HuH-7 (cell line): Measurements from ENCODE around the gene ZNF524.
A peak's percentile ranks its signal among the peaks of the same experiment; 100 is the strongest.
"Not testable (repeated sequence)": the region's sequence is repeated elsewhere in the genome, so short reads cannot be mapped to it uniquely, and the experiment has no call there.

Experiments
- DNase-seq: peaks from one replicate; pipeline ENCODE4 v3.0.0; 2011; ENCODE audit warnings: low spot score

Gene ZNF524, protein sequence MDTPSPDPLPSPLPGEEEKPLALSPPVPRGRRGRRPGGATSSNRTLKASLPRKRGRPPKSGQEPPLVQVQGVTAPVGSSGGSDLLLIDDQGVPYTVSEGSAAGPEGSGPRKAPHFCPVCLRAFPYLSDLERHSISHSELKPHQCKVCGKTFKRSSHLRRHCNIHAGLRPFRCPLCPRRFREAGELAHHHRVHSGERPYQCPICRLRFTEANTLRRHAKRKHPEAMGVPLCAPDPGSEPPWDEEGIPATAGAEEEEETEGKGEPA

DNA sequence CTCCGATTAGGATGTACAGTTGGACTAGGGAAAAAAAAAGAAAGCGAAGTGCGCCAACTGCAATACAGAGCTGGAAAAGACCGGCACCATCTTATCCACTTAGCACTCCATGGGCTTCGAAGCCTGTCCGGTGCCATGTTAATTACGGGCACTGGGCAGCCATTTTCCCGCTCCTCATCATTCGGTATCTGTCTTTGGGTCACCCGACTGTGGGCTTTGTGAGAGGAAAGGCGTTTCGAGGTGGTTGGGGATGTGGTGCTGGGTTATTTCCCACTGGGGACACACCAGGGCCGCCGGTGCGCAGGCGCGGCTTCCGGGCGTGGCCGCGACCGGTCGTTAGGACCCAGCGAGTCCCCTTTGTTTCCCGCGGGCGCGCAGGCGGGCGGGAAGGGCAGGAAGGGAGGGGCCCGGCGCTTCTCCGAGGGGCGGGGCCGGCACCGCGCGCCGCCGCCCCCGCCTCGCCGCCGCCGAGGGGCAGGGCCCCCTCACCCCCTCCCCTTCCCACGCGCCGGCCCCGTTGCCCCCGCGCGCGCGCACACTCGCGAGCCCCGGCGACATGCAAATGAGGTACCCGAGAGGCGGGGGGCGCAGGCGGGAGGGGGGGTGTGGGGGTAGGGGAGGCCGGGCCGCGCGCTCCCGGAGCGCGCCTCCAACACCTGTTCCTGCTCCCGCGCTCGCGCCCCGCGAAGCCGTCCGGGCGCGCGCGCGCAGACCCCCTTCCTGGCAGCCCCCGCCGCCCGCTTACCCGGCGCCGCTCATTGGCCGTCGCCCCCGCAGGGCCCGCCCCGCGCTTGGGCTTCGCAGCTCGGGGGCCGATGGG lies at the start of gene ZNF524:
ZNF524 (plus strand) TSS at position 447 of the 820 bp plus-strand sequence. CDS start 1,825 bp downstream, outside the sequence.
- DNase-seq: peak; percentile 79

DNA sequence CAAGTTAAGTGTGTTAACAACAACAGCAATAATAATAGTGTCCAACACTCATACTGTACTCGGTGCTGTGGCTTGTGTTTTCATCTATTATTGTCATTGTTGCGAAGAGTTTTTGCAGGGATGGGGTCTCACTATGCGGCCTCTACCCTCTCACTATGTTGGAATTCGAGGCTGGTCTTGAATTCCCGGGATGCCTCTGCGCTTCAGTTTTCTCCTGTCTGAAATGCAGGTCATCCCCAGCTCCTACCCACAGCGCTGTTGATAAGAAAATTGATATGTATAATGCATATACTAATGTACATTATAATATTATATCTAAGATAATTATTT lies 49.8 kb upstream of the ZNF524 start:
- no peak for DNase-seq

- no peak for DNase-seq
Measured at GRCh38 chr19:55552206-55552605, 47.9 kb upstream of the ZNF524 start.

DNA sequence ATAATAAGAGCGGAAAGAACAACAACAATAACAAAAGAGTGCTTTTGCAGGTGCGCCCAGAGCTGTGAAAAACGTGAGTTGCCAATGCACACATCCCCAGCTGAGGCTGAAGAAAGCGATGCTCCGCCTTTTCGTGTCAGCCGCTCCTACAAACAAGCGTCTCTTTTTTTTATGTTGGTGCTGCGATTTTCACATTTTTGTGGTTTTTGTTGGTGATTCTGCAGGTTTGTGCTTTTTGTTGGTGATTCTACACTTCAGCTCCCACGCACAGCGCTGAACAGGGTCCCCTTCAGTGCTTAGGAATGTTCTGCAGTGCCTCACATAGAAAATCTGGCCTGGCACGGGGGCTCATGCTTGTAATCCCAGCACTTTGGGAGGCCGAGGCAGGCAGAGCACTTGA lies 47.5 kb upstream of the ZNF524 start:
- no peak for DNase-seq

DNA sequence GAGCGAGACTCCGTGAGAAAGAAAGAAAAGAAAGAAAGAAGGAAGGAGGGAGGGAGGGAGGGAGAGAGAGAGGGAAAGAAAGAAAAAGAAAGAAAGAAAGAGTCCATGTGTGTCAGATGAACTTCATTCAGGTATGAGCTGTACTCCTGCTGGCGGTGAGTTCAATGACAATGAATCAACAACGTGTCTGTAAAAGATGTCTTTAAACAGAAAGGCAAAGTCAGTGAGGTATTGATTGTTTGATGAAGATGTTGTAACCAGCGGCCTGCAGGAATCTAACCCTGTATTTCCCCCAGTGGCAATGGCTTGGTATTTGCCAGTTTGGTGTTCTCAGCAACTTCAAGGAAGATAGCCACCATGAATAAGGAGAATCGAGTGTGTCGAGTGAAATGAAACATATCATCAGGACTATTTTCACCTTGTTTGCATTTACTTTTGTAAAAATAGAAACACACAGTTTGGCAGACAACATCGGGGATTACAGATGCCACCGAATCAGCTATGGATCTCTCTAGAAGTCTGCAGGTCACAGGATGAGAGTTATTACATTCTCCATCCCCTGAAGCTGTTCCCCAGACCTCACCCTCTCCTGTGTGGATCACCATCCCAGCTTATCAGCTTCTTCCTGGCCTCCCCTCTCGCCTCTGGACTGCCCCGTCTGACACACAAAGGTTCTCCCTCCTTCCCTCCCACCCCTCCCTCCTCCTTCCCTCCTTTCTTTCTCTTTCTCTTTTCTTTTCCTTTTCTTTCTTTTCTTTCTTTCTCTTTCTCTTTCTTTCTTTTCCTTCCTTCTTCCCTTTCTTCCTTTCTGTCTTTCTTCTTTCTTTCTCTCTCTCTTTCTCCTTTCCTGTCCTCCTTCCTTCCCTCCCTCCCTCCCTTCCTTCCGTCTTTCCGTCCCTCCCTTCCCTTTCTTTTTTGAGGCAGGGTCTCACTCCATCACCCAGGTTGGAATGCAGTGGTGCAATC lies 46.6 kb upstream of the ZNF524 start:
- DNase-seq: no peak

DNA sequence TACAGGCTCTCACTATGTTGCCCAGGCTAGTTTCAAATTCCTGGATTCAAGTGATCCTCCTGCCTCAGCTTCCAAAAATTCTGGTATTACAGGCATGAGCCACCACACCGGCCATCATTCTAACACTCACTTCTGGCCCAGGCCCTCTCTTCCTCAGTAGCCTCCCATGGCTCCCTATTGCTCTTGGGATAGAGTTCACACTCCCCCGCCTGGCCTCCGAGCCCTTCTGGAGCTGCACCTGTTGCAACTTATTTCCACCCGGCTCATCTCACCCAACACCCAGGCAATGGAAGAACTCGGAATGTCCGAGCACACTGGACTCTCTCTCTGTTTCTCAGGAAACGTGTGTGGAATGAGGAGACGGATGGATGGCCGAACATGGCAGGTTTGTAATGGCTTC lies 45.8 kb upstream of the ZNF524 start:
- no peak for DNase-seq

- DNase-seq: no peak
Measured at GRCh38 chr19:55554741-55555152, 45.3 kb upstream of the ZNF524 start.

GRCh38 chr19:55559684-55560083 lies 40.4 kb upstream of the ZNF524 start:
- no peak for DNase-seq

DNA sequence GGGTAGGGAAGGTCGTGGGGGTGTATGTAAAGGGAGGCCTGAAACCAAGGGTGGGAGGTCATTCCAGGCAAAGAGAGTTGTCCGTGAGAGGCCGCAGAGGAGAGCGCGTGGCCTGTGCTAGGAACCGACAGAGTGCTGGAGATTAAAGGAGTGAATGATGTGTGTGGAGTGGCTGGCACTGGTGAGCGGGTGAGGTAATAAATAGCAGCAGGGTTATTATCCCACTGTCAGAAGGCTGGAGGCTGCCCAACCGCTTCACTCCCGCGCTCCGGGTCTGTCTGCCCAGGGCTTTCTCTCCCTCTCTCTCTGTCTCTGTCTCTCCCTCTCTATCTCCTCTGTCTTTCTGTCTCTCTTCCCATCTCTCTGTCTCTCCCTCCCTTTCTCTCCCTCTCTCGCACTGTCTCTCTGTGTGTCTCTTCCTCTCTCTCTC lies 36.8 kb upstream of the ZNF524 start:
- DNase-seq: no peak

DNA sequence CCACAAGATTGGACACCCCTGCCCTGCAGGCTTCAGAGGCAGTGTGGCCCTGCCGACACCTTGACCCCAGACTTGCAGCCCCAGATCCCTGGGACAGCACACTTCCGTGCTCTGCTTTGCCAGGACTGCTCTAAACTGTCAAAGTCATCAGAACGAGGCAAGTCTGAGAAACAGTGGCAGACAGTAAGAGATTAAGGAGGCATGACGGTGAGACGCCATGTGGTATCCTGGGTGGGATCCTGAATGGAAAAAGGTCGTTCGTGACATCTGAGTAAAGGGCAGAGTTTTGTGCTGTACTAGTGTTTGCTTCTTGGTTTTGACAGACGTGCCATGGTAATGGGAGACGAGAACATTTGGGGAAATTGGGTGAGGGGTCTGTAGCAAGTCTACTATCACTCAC lies 33.3 kb upstream of the ZNF524 start:
- no peak for DNase-seq

DNA sequence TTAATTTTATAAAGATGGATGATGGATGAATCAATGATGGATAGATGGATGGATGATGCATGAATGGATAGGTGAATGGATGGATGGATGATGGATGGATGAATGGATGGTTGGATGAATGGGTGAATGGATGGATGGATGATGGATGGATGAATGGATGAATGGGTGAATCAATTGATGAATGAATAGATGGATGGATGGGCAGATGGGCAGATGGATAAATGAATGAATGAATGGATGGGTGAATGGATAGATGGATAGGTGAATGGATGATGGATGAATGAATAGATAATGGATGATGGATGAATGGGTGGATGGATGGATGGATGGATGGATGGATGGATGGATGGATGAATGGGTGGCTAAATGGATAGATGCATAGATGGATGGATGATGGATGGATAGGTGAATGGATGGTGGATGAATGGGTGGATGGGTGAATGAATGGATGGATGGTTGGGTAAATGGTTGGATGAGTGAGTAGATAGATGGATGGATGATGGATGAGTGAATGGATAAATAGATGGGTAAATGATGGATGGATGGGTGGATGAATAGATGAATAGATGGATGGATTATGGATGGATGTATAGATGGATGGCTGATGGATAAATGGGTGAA lies 32.3 kb upstream of the ZNF524 start:
- no peak for DNase-seq

DNA sequence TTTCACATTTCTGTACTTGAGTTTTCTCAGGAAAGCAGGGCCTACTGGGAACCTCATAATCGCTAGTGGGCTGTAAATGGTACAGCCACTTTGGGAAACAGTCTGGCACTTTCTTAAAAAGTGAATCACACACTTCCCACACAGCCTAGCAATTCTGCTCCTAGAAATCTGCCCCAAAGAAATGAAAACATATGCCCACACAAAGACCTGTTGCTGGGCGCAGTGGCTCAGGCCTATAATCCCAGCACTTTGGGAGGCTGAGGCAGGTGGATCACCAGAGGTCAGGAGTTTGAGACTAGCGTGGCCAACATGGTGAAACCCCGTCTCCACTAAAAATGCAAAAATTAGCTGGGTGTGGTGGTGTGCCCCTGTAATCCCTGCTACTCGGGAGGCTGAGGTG lies 30.6 kb upstream of the ZNF524 start:
- not testable (repeated sequence) for DNase-seq

DNA sequence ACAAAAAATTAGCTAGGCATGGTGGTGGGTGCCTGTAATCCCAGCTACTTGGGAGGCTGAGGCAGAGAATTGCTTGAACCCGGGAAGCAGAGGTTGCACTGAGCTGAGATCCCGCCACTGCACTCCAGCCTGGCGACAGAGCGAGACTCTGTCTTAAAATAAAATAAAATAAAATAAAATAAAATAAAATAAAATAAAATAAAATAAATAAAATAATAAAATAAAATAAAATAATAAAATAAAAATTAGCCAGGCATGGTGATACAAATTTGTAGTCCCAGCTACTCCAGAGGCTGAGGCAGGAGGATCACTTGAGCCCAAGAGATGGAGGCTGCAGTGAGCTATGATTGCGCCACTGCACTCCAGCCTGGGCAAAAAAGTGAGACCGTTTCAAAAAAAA lies 26.2 kb upstream of the ZNF524 start:
- DNase-seq: not testable (repeated sequence)

DNA sequence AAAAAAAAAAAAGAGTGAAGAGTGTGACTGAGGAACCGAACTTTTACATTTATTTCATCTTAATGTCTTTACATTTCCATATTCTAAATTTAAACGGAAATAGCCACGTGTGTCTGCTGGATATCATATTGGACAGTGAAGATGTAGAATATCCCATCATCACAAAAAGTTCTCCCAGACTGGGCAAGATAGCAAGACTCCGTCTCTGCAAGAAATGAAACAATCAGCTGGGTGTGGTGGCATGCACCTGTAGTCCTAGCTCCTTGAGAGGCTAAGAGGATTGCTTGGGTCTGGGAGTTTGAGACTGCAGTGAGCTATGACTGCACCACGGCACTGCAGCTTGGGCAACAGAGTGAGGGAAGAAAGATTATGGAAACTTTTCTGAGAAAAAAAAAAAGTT lies 23.3 kb upstream of the ZNF524 start:
- no peak for DNase-seq

- DNase-seq: no peak
Measured at GRCh38 chr19:55578031-55578760, 21.9 kb upstream of the ZNF524 start.

DNA sequence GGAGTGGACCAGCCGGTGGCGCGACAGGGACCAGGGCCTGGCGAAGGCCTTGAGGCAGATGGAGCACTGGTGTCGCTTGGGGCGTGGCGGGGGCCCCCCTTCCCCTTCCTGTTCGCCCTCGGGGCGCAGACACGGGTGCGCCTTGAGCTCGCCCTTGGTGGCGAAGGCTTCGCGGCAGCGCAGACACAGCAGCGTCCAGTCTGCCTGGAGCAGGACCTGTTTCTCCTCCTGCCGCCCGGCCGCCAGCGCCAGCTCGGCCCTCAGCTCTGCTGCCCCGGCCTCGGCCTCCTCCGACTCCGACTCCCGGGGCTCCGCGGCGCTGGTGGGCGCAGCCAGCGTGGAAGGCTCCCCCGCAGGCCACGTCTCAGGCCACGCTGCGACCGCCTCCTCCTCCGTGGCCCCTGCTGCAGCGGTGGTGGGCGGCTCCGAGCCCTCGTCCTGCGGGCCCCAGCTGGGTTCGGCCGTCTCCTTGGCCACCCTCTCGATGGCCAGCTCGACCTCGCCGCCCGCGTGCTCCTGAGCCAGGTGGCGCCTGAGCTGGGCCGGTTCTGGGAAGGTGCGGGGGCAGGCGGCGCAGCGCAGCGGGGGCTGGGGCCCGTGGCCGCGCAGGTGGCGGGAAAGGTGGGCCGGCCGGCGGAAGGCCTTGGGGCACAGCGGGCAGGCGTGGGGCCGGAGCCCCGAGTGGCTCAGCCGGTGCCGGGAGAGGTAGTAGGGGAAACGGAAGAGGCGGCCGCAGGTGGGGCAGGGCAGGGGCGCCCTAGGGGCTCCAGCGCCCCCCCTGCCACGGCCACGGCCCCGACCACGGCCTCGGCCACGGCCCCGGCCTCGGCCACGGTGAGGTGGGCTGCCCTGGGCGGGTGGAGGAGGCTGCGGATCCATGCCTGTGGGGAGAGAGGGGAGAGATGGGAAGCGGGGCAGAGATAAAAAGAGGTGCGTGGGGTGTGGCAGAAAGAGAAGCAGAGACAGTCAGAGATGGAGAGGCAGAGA lies 21.0 kb upstream of the ZNF524 start:
- DNase-seq: no peak

- peak; percentile 42 for DNase-seq
Measured at GRCh38 chr19:55579766-55580621, 20.1 kb upstream of the ZNF524 start.

GRCh38 chr19:55580628-55581144 lies 19.4 kb upstream of the ZNF524 start, which contains the start of gene ZNF579:
ZNF579 (minus strand) TSS chr19:55580848; CDS start chr19:55579639, 1,209 bp downstream.
- peak; percentile 89 for DNase-seq
